SK-N-SH (cell line): ENCODE data around the gene IL11RA. TPM values are rescaled to one million over a fixed set of nuclear protein-coding genes. Genes with fewer than 3 reads are reported as not detected.

Experiments
- CTCF ChIA-PET: fragments of 300-600, 350-600 bp; formaldehyde crosslinking; extraction: SDS; loops from one replicate; lab custom pipeline; 2021; lab: Yijun Ruan, JAX
- POLR2A ChIA-PET: fragments of 350-600 bp; sonication (Branson Sonifier 250); formaldehyde crosslinking; extraction: SDS; loops from one replicate; lab custom pipeline; 2020; ENCODE audit warnings: antibody characterized with exemption, inconsistent platforms; lab: Yijun Ruan, JAX
- DNase-seq: peaks from one replicate; pipeline ENCODE4 v3.0.0; 2012
- H2AFZ ChIP-seq: fragments of 200-600 bp; sonication (generic); 2 replicates; pipeline ENCODE4 v1.8.1; 2016; ENCODE audit warnings: antibody characterized with exemption, mild to moderate bottlenecking, low read depth
- H3F3A ChIP-seq: fragments of 200-600 bp; sonication (generic); replicated peaks from 2 replicates; pipeline ENCODE3; 2016; ENCODE audit warnings: antibody characterized with exemption, mild to moderate bottlenecking; ENCODE audit not compliant: insufficient read depth
- H3K27ac ChIP-seq, 2 experiments: fragments of 200-500 bp in 1 of 2; fragments of 200-600 bp in 1 of 2; sonication (Bioruptor generic) in 1 of 2; sonication (generic), shearing (Covaris generic) in 1 of 2; 2 replicates each; pipeline versions ENCODE4 v1.5.1 to v1.6.1; 2014 to 2016; ENCODE audit warnings: low read depth in 2 of 2, inconsistent platforms in 1 of 2, low read length in 1 of 2, mild to moderate bottlenecking in 1 of 2, mixed read lengths in 1 of 2
- H3K27me3 ChIP-seq: fragments of 200-600 bp; sonication (generic), shearing (Covaris generic); 2 replicates; pipeline ENCODE4 v1.6.1; 2016; ENCODE audit warnings: mixed run types; ENCODE audit not compliant: insufficient read depth
- H3K36me3 ChIP-seq, 2 experiments: fragments of 200-500 bp in 1 of 2; fragments of 200-600 bp in 1 of 2; sonication (Bioruptor generic) in 1 of 2; sonication (generic) in 1 of 2; replicated peaks in 1 of 2; 2 replicates each; pipeline versions ENCODE3 to v1.5.1; 2014 to 2016; ENCODE audit warnings: low read length in 1 of 2, mild to moderate bottlenecking in 1 of 2; ENCODE audit not compliant: insufficient read depth in 2 of 2, control insufficient read depth in 1 of 2
- H3K4me1 ChIP-seq, 2 experiments: fragments of 200-500 bp in 1 of 2; fragments of 200-600 bp in 1 of 2; sonication (Bioruptor generic) in 1 of 2; sonication (generic), shearing (Covaris generic) in 1 of 2; 2 replicates each; pipeline versions ENCODE4 v1.5.1 to v1.6.1; 2014 to 2016; ENCODE audit warnings: low read depth in 1 of 2, low read length in 1 of 2, mixed run types in 1 of 2; ENCODE audit not compliant: insufficient read depth in 2 of 2, control insufficient read depth in 1 of 2
- H3K4me2 ChIP-seq: fragments of 200-600 bp; sonication (generic), shearing (Covaris generic); 2 replicates; pipeline ENCODE4 v1.6.1; 2017; ENCODE audit warnings: mixed run types
- H3K4me3 ChIP-seq, 2 experiments: fragments of 200-500 bp in 1 of 2; fragments of 200-600 bp in 1 of 2; sonication (Bioruptor generic) in 1 of 2; sonication (generic), shearing (Covaris generic) in 1 of 2; 2 replicates each; pipeline versions ENCODE4 v1.5.1 to v1.8.1; 2014 to 2016; ENCODE audit warnings: low read depth in 2 of 2, inconsistent platforms in 1 of 2, low read length in 1 of 2, mild to moderate bottlenecking in 1 of 2, mixed read lengths in 1 of 2, moderate library complexity in 1 of 2
- H3K79me2 ChIP-seq: fragments of 200-600 bp; sonication (generic); 2 replicates; pipeline ENCODE4 v1.8.1; 2017; ENCODE audit warnings: mild to moderate bottlenecking; ENCODE audit not compliant: insufficient read depth
- H3K9ac ChIP-seq: fragments of 200-600 bp; sonication (generic); 2 replicates; pipeline ENCODE4 v1.6.1; 2017; ENCODE audit warnings: mixed run types
- H3K9me2 ChIP-seq: fragments of 200-600 bp; sonication (generic); 2 replicates; pipeline ENCODE4 v1.6.1; 2017; ENCODE audit warnings: mixed run types
- H3K9me3 ChIP-seq: fragments of 200-600 bp; sonication (generic); 2 replicates; pipeline ENCODE4 v1.6.1; 2017; ENCODE audit warnings: mixed run types, mild to moderate bottlenecking, moderate library complexity
- H4K20me1 ChIP-seq: fragments of 200-600 bp; sonication (generic); 2 replicates; pipeline ENCODE4 v1.6.1; 2017; ENCODE audit warnings: mild to moderate bottlenecking, mixed run types; ENCODE audit not compliant: insufficient read depth
- ELF1 ChIP-seq: IDR thresholded peaks from 2 replicates; pipeline ENCODE4 v1.4.0; 2012
- EZH2phosphoT487 ChIP-seq: fragments of 200-600 bp; sonication (generic); IDR thresholded peaks from 2 replicates; pipeline ENCODE4 v1.6.1; 2017; ENCODE audit warnings: low read depth, mixed run types, mild to moderate bottlenecking, antibody characterized with exemption, moderate library complexity, borderline replicate concordance
- FOXJ3 ChIP-seq: sonication (generic); formaldehyde crosslinking; IDR thresholded peaks from 2 replicates; pipeline ENCODE4 v1.5.1; 2020; ENCODE audit warnings: mild to moderate bottlenecking, missing genetic modification reagents
- FOXM1 ChIP-seq: IDR thresholded peaks from 2 replicates; pipeline ENCODE4 v1.4.0; 2012; ENCODE audit warnings: low read depth, mild to moderate bottlenecking
- NFIC ChIP-seq: IDR thresholded peaks from 2 replicates; pipeline ENCODE4 v1.4.0; 2012; ENCODE audit warnings: borderline replicate concordance
- NRF1 ChIP-seq: IDR thresholded peaks from 2 replicates; pipeline ENCODE4 v1.6.1; 2012; ENCODE audit warnings: low read depth, mild to moderate bottlenecking, low read length
- POLR2AphosphoS5 ChIP-seq: IDR thresholded peaks from 2 replicates; pipeline ENCODE4 v1.6.1; 2012; ENCODE audit warnings: low read depth, low read length
- RAD21 ChIP-seq: IDR thresholded peaks from 2 replicates; pipeline ENCODE4 v1.6.1; 2012; ENCODE audit warnings: mild to moderate bottlenecking, low read length
- RXRA ChIP-seq: IDR thresholded peaks from 2 replicates; pipeline ENCODE4 v1.4.0; 2012; ENCODE audit warnings: low read depth, mild to moderate bottlenecking, borderline replicate concordance
- SIN3A ChIP-seq: IDR thresholded peaks from 2 replicates; pipeline ENCODE4 v1.6.1; 2012; ENCODE audit warnings: low read depth, mild to moderate bottlenecking, low read length, moderate library complexity, borderline replicate concordance
- SMC3 ChIP-seq: IDR thresholded peaks from 2 replicates; pipeline ENCODE4 v1.6.1; 2012; ENCODE audit warnings: low read depth, low read length, improper control_type of control experiment
- USF2 ChIP-seq: fragments of 150-350 bp; IDR thresholded peaks from 2 replicates; pipeline ENCODE4 v1.6.1; 2017; ENCODE audit warnings: antibody characterized with exemption, low read length, low read depth, borderline replicate concordance
- YY1 ChIP-seq: IDR thresholded peaks from 2 replicates; pipeline ENCODE4 v1.4.0; 2012; ENCODE audit warnings: low read depth, mild to moderate bottlenecking
- ZBTB33 ChIP-seq: IDR thresholded peaks from 2 replicates; pipeline ENCODE4 v1.4.0; 2012; ENCODE audit warnings: low read depth, borderline replicate concordance
- WGBS: methylation state at CpG from one replicate; pipeline ENCODE4 v1.1.6; 2017; ENCODE audit warnings: low lambda C conversion rate; 5-methylcytosine and 5-hydroxymethylcytosine counted together
- polyA plus RNA-seq, 3 experiments: library from polyadenylated mRNA; depleted of rRNA; stranded (reverse); fragments of >200 nt; gene quantifications; 2 replicates each; pipeline ENCODE4 v1.2.3, GENCODE V29; 2012
- TF ChIP-seq, protein P1 (sequence below): fragments of 200-600 bp; sonication (generic); IDR thresholded peaks from 2 replicates; pipeline ENCODE4 v1.6.1; 2017; ENCODE audit warnings: antibody characterized with exemption, mild to moderate bottlenecking, moderate library complexity

IL11RA gene
- polyA plus RNA-seq, 1 of the 3 experiments (the other 2 are of a cell fraction), result 16.5 TPM

- TF ChIP-seq FOXJ3 (CRISPR knock-in tag), result no peak
- TF ChIP-seq, protein P1, sequence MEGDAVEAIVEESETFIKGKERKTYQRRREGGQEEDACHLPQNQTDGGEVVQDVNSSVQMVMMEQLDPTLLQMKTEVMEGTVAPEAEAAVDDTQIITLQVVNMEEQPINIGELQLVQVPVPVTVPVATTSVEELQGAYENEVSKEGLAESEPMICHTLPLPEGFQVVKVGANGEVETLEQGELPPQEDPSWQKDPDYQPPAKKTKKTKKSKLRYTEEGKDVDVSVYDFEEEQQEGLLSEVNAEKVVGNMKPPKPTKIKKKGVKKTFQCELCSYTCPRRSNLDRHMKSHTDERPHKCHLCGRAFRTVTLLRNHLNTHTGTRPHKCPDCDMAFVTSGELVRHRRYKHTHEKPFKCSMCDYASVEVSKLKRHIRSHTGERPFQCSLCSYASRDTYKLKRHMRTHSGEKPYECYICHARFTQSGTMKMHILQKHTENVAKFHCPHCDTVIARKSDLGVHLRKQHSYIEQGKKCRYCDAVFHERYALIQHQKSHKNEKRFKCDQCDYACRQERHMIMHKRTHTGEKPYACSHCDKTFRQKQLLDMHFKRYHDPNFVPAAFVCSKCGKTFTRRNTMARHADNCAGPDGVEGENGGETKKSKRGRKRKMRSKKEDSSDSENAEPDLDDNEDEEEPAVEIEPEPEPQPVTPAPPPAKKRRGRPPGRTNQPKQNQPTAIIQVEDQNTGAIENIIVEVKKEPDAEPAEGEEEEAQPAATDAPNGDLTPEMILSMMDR, result no peak
- TF ChIP-seq ZBTB33, result no peak
- no peak for TF ChIP-seq USF2
- TF ChIP-seq NRF1, result no peak; the same call in 1 of the 2 replicates
- TF ChIP-seq ELF1, result no peak
- TF ChIP-seq RXRA, result no peak
Observed at GRCh38 chr9:34611811-34612787, 39.9 kb upstream of the IL11RA start, which contains the start of gene RPP25L (continued).

- peak; percentile 84 for DNase-seq
- peak overlapping the region; percentile 66 to 84 for H3K4me3 ChIP-seq
- no peaks in the 10 kb centered on the region for H4K20me1 ChIP-seq
- POLR2A ChIA-PET, result interaction anchor here (0.6 kb wide), 2 partner anchors 32 to 188 kb away, joined by 3 to 4 read pairs; no protein-coding TSS in a partner anchor
- H3K4me1 ChIP-seq, result peaks cover 0 to 36% of the 10 kb centered on the region in 2 experiments; a peak in 1 of 4 replicates
- peaks cover 10% of the 10 kb centered on the region; the same call in 1 of the 2 replicates for H3K79me2 ChIP-seq
- H3K27me3 ChIP-seq, result no peaks in the 10 kb centered on the region
- peaks cover 18 to 29% of the 10 kb centered on the region in 2 experiments for H3K36me3 ChIP-seq
- peak overlapping the region; percentile 87 for H3K4me2 ChIP-seq
- H3K9me2 ChIP-seq, result no peaks in the 10 kb centered on the region
- no peaks in the 10 kb centered on the region for H3K9me3 ChIP-seq
- peak overlapping the region; percentile 91; the same call in 1 of the 2 replicates for H2AFZ ChIP-seq
- CTCF ChIA-PET, result interaction anchor here (0.6 to 8.8 kb wide), 23 partner anchors 8 to 280 kb away, joined by 3 to 256 read pairs (median 4); partner anchors contain the start of genes ARID3C and SIGMAR1
- no peaks in the 10 kb centered on the region for H3F3A ChIP-seq
- WGBS, result 6% methylated on average over 15 of the region's 15 CpGs
- H3K9ac ChIP-seq, result peak overlapping the region; percentile 84
- TF ChIP-seq SIN3A (0 out of 2 replicates have a peak, but pooled peaks have one; percentile 44), FOXM1 (no peak), POLR2AphosphoS5 (no peak), ZBTB33 (no peak), EZH2phosphoT487 (no peak), RAD21 (peak; percentile 72), YY1 (no peak), NFIC (0 out of 2 replicates have a peak, but pooled peaks have one; percentile 19), SMC3 (peak; percentile 89)
- TF ChIP-seq, protein P1, result peak; percentile 89
- peak overlapping the region; percentile 73 to 75; a peak in 2 of 4 replicates for H3K27ac ChIP-seq
Observed at GRCh38 chr9:34612788-34613390, 39.1 kb upstream of the IL11RA start.
